Keratinocyte (primary cell): Measurements from ENCODE around the gene PRKAR2B. TPM values are rescaled to one million over a fixed set of nuclear protein-coding genes. Genes with fewer than 3 reads are reported as not detected.

Experiments used
- DNase-seq: peaks from one replicate; pipeline ENCODE4 v3.0.0-alpha.2; 2011; ENCODE audit warnings: low read depth, missing footprints, low spot score
- FAIRE-seq: peaks from 2 replicates; lab custom pipeline; 2011; peaks lifted over from hg19 to GRCh38; lab: Jason Lieb, UNC
- H2AFZ ChIP-seq: 2 replicates; pipeline ENCODE4 v1.6.0; 2012; ENCODE audit warnings: low read length, control low read depth, inconsistent platforms; ENCODE audit not compliant: control insufficient read depth
- H3K27ac ChIP-seq: 2 replicates; pipeline ENCODE4 v1.5.1; 2011; ENCODE audit warnings: low read length; ENCODE audit not compliant: control insufficient read depth, insufficient read depth
- H3K27me3 ChIP-seq: 3 replicates; pipeline ENCODE4 v1.6.0; 2011; ENCODE audit warnings: low read length; ENCODE audit not compliant: control insufficient read depth, insufficient read depth; ENCODE audit errors: extremely low read depth
- H3K36me3 ChIP-seq, 2 experiments: 2 replicates in 1 of 2; 3 replicates in 1 of 2; pipeline ENCODE4 v1.5.1; 2011; ENCODE audit warnings: low read length in 2 of 2, mild to moderate bottlenecking in 1 of 2; ENCODE audit not compliant: control insufficient read depth in 2 of 2, insufficient read depth in 2 of 2; ENCODE audit errors: extremely low read depth in 1 of 2
- H3K4me1 ChIP-seq: 3 replicates; pipeline ENCODE4 v1.5.1; 2011; ENCODE audit warnings: low read length; ENCODE audit not compliant: control insufficient read depth, insufficient read depth; ENCODE audit errors: extremely low read depth
- H3K4me2 ChIP-seq: 3 replicates; pipeline ENCODE4 v1.6.0; 2011; ENCODE audit warnings: low read depth, low read length; ENCODE audit not compliant: control insufficient read depth, insufficient read depth; ENCODE audit errors: extremely low read depth
- H3K4me3 ChIP-seq, 3 experiments: fragments of 200-600 bp in 1 of 3; sonication (generic) in 1 of 3; 2 replicates in 2 of 3; 3 replicates in 1 of 3; pipeline ENCODE4 v1.5.1; 2011 to 2016; ENCODE audit warnings: low read length in 3 of 3, mild to moderate bottlenecking in 3 of 3, control low read depth in 2 of 3, inconsistent platforms in 1 of 3, low read depth in 1 of 3, mixed read lengths in 1 of 3, mixed run types in 1 of 3, moderate library complexity in 1 of 3; ENCODE audit not compliant: control insufficient read depth in 2 of 3, insufficient read depth in 2 of 3; ENCODE audit errors: extremely low read depth in 1 of 3
- H3K79me2 ChIP-seq: 2 replicates; pipeline ENCODE4 v1.6.0; 2012; ENCODE audit warnings: low read length; ENCODE audit not compliant: control insufficient read depth, insufficient read depth
- H3K9ac ChIP-seq: 3 replicates; pipeline ENCODE4 v1.6.0; 2011; ENCODE audit warnings: low read length; ENCODE audit not compliant: control insufficient read depth, insufficient read depth; ENCODE audit errors: extremely low read depth
- H3K9me1 ChIP-seq: 3 replicates; pipeline ENCODE4 v1.6.0; 2011; ENCODE audit warnings: low read length; ENCODE audit not compliant: control insufficient read depth, insufficient read depth; ENCODE audit errors: extremely low read depth
- H3K9me3 ChIP-seq: 2 replicates; pipeline ENCODE4 v1.5.1; 2012; ENCODE audit warnings: low read depth, low read length; ENCODE audit not compliant: control insufficient read depth
- H4K20me1 ChIP-seq: 3 replicates; pipeline ENCODE4 v1.6.0; 2011; ENCODE audit warnings: low read length; ENCODE audit not compliant: control insufficient read depth, insufficient read depth; ENCODE audit errors: extremely low read depth
- EZH2 ChIP-seq: IDR thresholded peaks from one replicate; pipeline ENCODE4 v1.6.1; 2012; ENCODE audit warnings: inconsistent platforms, mild to moderate bottlenecking, low read length, moderate library complexity
- dilution Hi-C: fragments of 300-500 bp; cut with MboI; formaldehyde crosslinking; loops from one replicate; pipeline ENCODE4 v1.7.0; 2020; ENCODE audit warnings: low sequenced_read_pairs; ENCODE audit not compliant: extremely low pct_ligation_motif_present
- polyA plus RNA-seq, 5 experiments: library from polyadenylated mRNA; depleted of rRNA in 3 of 5; stranded (reverse) in 3 of 5; stranded (forward) in 1 of 5; unstranded in 1 of 5; fragments of >200 nt; gene quantifications; 1 replicate in 1 of 5; 2 replicates in 3 of 5; 3 replicates in 1 of 5; pipeline versions ENCODE4 v1.2.1 to v1.2.3, GENCODE V29; 2011 to 2012; ENCODE audit warnings: missing spikeins in 2 of 5, low read depth in 1 of 5, low replicate concordance in 1 of 5
- TF ChIP-seq, protein P1 (sequence below), 3 experiments: IDR thresholded peaks in 1 of 3; conservative IDR thresholded peaks in 1 of 3; optimal IDR thresholded peaks in 1 of 3; 2 replicates in 2 of 3; 3 replicates in 1 of 3; pipeline versions ENCODE3 to v1.5.1; 2011; ENCODE audit warnings: low read length in 3 of 3, mild to moderate bottlenecking in 3 of 3, moderate library complexity in 2 of 3, control low read depth in 1 of 3, inconsistent platforms in 1 of 3; ENCODE audit not compliant: insufficient read depth in 2 of 3; ENCODE audit errors: extremely low read depth in 1 of 3

PRKAR2B gene
- polyA plus RNA-seq, 1 donor (not counting 4 experiments of a cell fraction or from before 2014, with no cell fraction given) = 0.01 TPM

DNA sequence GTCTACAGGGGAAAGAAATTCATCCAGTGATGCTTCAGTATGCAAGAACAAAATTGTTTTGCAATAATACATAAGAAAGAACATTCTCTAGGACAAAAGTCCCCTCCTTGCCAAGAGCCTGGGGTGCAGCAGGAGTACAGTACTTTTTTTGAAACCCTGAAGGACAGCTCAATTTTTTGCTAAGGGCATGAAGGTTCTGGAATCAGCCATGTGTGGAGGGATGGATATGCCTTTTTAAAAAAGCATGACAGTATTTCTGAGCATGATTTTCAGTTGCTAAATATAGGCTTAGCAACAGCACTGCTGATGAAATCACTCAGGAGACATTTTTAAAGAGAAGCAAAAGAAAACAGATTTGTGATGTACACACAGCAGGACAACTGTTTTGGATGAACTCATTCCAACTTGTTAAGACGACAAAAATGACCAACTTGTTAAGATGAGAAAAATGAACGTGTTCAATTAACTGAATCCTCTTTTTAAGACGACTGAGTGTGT lies 163.6 kb downstream of the PRKAR2B start:
- peaks cover 0 to 13% of the 10 kb centered on the region in 2 experiments for H3K36me3 ChIP-seq
- no peak for FAIRE-seq

GRCh38 chr7:107208563-107208962 lies 164.1 kb downstream of the PRKAR2B start:
- no peak overlapping the region for H2AFZ ChIP-seq
- dilution Hi-C loops = no loop called here
- no peaks in the 10 kb centered on the region for H3K9me3 ChIP-seq
- no peaks in the 10 kb centered on the region for H3K9me1 ChIP-seq
- H3K79me2 ChIP-seq = no peaks in the 10 kb centered on the region
- H3K9ac ChIP-seq = no peak overlapping the region
- no peak overlapping the region for H3K27ac ChIP-seq
- DNase-seq (no peak), FAIRE-seq (no peak)
- no peaks in the 10 kb centered on the region for H3K4me1 ChIP-seq
- H3K27me3 ChIP-seq = no peaks in the 10 kb centered on the region
- no peak overlapping the region for H3K4me2 ChIP-seq
- TF ChIP-seq, protein P1, sequence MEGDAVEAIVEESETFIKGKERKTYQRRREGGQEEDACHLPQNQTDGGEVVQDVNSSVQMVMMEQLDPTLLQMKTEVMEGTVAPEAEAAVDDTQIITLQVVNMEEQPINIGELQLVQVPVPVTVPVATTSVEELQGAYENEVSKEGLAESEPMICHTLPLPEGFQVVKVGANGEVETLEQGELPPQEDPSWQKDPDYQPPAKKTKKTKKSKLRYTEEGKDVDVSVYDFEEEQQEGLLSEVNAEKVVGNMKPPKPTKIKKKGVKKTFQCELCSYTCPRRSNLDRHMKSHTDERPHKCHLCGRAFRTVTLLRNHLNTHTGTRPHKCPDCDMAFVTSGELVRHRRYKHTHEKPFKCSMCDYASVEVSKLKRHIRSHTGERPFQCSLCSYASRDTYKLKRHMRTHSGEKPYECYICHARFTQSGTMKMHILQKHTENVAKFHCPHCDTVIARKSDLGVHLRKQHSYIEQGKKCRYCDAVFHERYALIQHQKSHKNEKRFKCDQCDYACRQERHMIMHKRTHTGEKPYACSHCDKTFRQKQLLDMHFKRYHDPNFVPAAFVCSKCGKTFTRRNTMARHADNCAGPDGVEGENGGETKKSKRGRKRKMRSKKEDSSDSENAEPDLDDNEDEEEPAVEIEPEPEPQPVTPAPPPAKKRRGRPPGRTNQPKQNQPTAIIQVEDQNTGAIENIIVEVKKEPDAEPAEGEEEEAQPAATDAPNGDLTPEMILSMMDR (optimal IDR thresholded peaks at IDR 0.05 in 1 of 3, IDR thresholded peaks at IDR 0.05 in 1 of 3, conservative IDR thresholded peaks at IDR 0.05 in 1 of 3; ENCODE audit: extremely low read depth in 1 of 3, insufficient read depth in 2 of 3, low read length in 3 of 3) = no peak
- TF ChIP-seq EZH2 = no peak
- H4K20me1 ChIP-seq = no peaks in the 10 kb centered on the region
- peaks cover 0 to 11% of the 10 kb centered on the region in 2 experiments for H3K36me3 ChIP-seq
- H3K4me3 ChIP-seq = no peak overlapping the region

More for the DNA sequence above, 163.6 kb downstream of the PRKAR2B start:
- H3K9me1 ChIP-seq = no peaks in the 10 kb centered on the region
- no peak overlapping the region for H3K9ac ChIP-seq
- DNase-seq = no peak
- H3K27me3 ChIP-seq = no peaks in the 10 kb centered on the region
- H3K4me3 ChIP-seq = no peak overlapping the region
- H3K27ac ChIP-seq = no peak overlapping the region
- H3K4me2 ChIP-seq = no peak overlapping the region
- H4K20me1 ChIP-seq = no peaks in the 10 kb centered on the region
- H3K9me3 ChIP-seq = no peaks in the 10 kb centered on the region
- H3K79me2 ChIP-seq = no peaks in the 10 kb centered on the region
- H3K4me1 ChIP-seq = no peaks in the 10 kb centered on the region
- dilution Hi-C loops = no loop called here
- TF ChIP-seq, protein P1 (optimal IDR thresholded peaks at IDR 0.05 in 1 of 3, IDR thresholded peaks at IDR 0.05 in 1 of 3, conservative IDR thresholded peaks at IDR 0.05 in 1 of 3; ENCODE audit: extremely low read depth in 1 of 3, insufficient read depth in 2 of 3, low read length in 3 of 3) = no peak
- TF ChIP-seq EZH2 = no peak
- H2AFZ ChIP-seq = no peak overlapping the region
